Right cardiac atrium (tissue), 5 donors: ENCODE measurements around the gene COX6B1. TPM values are rescaled to one million over a fixed set of nuclear protein-coding genes. Genes with fewer than 3 reads are reported as not detected.

ENCODE experiments used
- ATAC-seq, 2 donors: fragments of 200-7000 bp; cut with Tn5 transposase; one replicate each; pipeline versions ENCODE4 v1.8.0 to v1.9.1; 2020; ENCODE audit warnings: moderate library complexity in 2 of 2, mild to moderate bottlenecking in 1 of 2
- DNase-seq, 3 donors: peaks; one replicate each; pipeline ENCODE4 v3.0.0-alpha.2; 2020
- H3K27ac ChIP-seq: one replicate; pipeline ENCODE4 v1.5.1; 2013; ENCODE audit warnings: mild to moderate bottlenecking, low read length, control low read depth, moderate library complexity
- H3K27me3 ChIP-seq: one replicate; pipeline ENCODE4 v1.6.1; 2013; ENCODE audit not compliant: control insufficient read depth, insufficient read depth
- H3K4me1 ChIP-seq: one replicate; pipeline ENCODE4 v1.6.1; 2013; ENCODE audit warnings: low read length; ENCODE audit not compliant: control insufficient read depth, insufficient read depth
- H3K4me3 ChIP-seq: one replicate; pipeline ENCODE4 v1.5.1; 2013; ENCODE audit warnings: low read length, control low read depth
- H3K9me3 ChIP-seq: one replicate; pipeline ENCODE4 v1.6.1; 2013; ENCODE audit warnings: low read length; ENCODE audit not compliant: control insufficient read depth
- WGBS: extraction: QIAGEN DNeasy Blood & Tissue Kit; methylation state at CpG from one replicate; pipeline ENCODE4 v1.1.7; 2013; 5-methylcytosine and 5-hydroxymethylcytosine counted together
- intact Hi-C, 4 donors: fragments of 100-400 bp; cut with DNase I; formaldehyde crosslinking; loops; one replicate each; pipeline versions ENCODE4 v1.11.0 to v1.14.0; 2022 to 2023
- polyA plus RNA-seq: library from polyadenylated mRNA; stranded (reverse); fragments of 200-250 nt; gene quantifications from one replicate; pipeline ENCODE4 v1.2.3, GENCODE V29; 2013
- total RNA-seq, 4 donors: library from RNA; stranded (reverse); fragmentation: NEBNext Ultra II Directional; extraction: Animal tissue kit (Norgen Biotek cat#: 25700); gene quantifications; one replicate each; pipeline ENCODE4 v1.2.1, GENCODE V29; 2021
- donor health status: healthy with polysubstance abuse.
- donor health status: DM: no; HTN: yes; CAD: no.
- donor health status: DM: no; HTN: no; CAD: no.
- donor health status: DM: no; HTN: yes; CAD: no; lungs with severe emphysema.
- donor health status: DM: yes; HTN: yes; CAD: no.

COX6B1 gene
- total and polyA plus RNA-seq, 5 donors: 899 to 3,084 (median 1,127) TPM

DNA sequence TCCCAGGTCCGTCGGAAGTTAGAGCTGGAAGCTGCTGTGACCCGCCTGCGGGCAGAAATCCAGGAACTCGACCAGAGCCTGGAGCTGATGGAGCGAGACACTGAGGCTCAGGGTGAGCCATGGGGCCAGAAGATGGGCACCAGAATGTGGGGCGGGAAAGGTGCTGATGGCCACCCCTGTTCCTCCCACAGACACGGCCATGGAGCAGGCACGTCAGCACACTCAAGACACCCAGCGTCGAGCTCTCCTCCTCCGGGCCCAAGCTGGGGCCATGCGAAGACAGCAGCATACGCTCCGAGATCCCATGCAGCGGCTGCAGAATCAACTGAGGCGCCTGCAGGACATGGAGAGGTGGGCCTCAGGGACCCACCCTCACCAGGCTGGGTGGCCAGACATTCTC is 33.1 kb upstream of the COX6B1 start:
- ATAC-seq: no peak

DNA sequence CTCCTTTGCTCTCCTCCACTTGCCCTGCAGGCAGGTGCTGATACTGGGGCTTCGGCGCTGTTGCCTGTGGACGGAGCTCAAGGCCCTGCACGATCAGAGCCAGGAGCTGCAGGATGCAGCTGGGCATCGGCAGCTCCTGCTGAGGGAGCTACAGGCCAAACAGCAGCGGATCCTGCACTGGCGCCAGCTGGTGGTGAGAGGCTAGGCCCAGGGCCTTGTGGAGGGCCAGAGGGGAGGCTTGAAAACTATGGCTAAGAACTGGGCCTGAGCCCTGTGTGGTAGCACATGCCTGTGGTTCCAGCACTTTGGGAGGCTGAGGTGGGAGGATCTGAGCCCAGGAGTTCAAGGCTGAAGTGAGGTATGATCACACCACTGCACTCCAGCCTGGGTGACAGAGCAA is 29.3 kb upstream of the COX6B1 start:
- DNase-seq: no peak
- 78% methylated on average over 7 of the region's 7 CpGs for WGBS
- intact Hi-C loops: no loop called here
- H3K27ac ChIP-seq: no peak overlapping the region
- ATAC-seq: no peak
- H3K4me1 ChIP-seq: no peaks in the 10 kb centered on the region
- no peaks in the 10 kb centered on the region for H3K9me3 ChIP-seq
- no peak overlapping the region for H3K4me3 ChIP-seq
- H3K27me3 ChIP-seq: no peaks in the 10 kb centered on the region

More for the DNA sequence above, 33.1 kb upstream of the COX6B1 start:
- Histone ChIP-seq H3K4me1 (peaks cover 2% of the 10 kb centered on the region), H3K27ac (no peak overlapping the region), H3K4me3 (no peak overlapping the region), H3K27me3 (no peaks in the 10 kb centered on the region), H3K9me3 (no peaks in the 10 kb centered on the region)
- no peak for DNase-seq
- intact Hi-C loops: no loop called here
- 94% methylated on average over 17 of the region's 17 CpGs for WGBS

GRCh38 chr19:35619290-35619923 is 28.7 kb upstream of the COX6B1 start:
- no peaks in the 10 kb centered on the region for H3K4me1 ChIP-seq
- no peaks in the 10 kb centered on the region for H3K27me3 ChIP-seq
- no peaks in the 10 kb centered on the region for H3K9me3 ChIP-seq
- H3K27ac ChIP-seq: no peak overlapping the region
- 95% methylated on average over 12 of the region's 12 CpGs for WGBS
- DNase-seq (no peak), ATAC-seq (no peak)
- H3K4me3 ChIP-seq: no peak overlapping the region
- intact Hi-C loops: no loop called here

DNA sequence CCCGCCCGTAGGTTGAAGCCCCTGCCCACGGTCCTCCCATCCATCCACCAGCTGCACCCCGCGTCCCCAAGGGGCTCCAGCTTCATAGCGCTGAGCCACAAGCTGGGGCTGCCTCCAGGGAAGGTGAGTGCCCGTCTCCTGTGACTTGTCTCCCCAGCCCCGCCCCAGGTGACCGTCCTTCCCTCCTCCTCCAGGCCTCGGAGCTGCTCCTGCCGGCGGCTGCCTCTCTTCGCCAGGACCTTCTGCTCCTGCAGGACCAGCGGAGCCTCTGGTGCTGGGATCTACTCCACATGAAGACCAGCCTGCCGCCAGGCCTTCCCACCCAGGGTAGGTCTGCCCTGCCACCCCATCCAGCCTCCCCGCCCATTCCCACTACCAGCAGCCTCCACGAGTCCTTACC is 28.1 kb upstream of the COX6B1 start:
- Histone ChIP-seq H3K4me3 (no peak overlapping the region), H3K27me3 (no peaks in the 10 kb centered on the region), H3K9me3 (no peaks in the 10 kb centered on the region), H3K4me1 (no peaks in the 10 kb centered on the region), H3K27ac (no peak overlapping the region)
- intact Hi-C loops: no loop called here
- 90% methylated on average over 17 of the region's 17 CpGs for WGBS
- ATAC-seq (no peak), DNase-seq (no peak)

DNA sequence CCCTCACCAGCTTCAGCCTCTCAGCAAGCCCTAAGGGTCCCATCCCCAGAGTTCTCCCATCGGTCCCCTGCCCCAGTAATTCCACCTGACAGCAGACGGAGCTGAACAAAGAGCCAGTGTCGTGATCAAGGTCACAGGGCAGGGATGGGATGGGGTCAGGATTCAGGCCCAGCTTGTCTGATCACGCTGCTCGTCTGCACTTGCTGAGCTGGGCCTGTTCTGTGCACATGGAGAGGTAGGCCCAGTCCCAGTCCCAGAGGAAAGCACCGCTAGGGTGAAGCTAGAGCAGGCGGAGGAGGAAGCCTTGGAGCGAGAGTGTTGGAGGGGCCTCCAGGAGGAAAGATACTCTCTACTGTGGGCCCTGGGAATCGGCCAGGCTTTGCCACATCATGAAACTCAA is 26.4 kb upstream of the COX6B1 start:
- H3K27ac ChIP-seq: no peak overlapping the region
- 93% methylated on average over 9 of the region's 9 CpGs for WGBS
- ATAC-seq (no peak), DNase-seq (no peak)
- no peaks in the 10 kb centered on the region for H3K4me1 ChIP-seq
- no peak overlapping the region for H3K4me3 ChIP-seq
- intact Hi-C loops: no loop called here
- H3K9me3 ChIP-seq: no peaks in the 10 kb centered on the region
- H3K27me3 ChIP-seq: no peaks in the 10 kb centered on the region

GRCh38 chr19:35622750-35623149 is 25.4 kb upstream of the COX6B1 start:
- no peaks in the 10 kb centered on the region for H3K27me3 ChIP-seq
- no peaks in the 10 kb centered on the region for H3K4me1 ChIP-seq
- H3K27ac ChIP-seq: no peak overlapping the region
- no peak overlapping the region for H3K4me3 ChIP-seq
- H3K9me3 ChIP-seq: no peaks in the 10 kb centered on the region
- no peak for DNase-seq
- ATAC-seq: no peak
- intact Hi-C loops: no loop called here
- 92% methylated on average over 13 of the region's 13 CpGs for WGBS

DNA sequence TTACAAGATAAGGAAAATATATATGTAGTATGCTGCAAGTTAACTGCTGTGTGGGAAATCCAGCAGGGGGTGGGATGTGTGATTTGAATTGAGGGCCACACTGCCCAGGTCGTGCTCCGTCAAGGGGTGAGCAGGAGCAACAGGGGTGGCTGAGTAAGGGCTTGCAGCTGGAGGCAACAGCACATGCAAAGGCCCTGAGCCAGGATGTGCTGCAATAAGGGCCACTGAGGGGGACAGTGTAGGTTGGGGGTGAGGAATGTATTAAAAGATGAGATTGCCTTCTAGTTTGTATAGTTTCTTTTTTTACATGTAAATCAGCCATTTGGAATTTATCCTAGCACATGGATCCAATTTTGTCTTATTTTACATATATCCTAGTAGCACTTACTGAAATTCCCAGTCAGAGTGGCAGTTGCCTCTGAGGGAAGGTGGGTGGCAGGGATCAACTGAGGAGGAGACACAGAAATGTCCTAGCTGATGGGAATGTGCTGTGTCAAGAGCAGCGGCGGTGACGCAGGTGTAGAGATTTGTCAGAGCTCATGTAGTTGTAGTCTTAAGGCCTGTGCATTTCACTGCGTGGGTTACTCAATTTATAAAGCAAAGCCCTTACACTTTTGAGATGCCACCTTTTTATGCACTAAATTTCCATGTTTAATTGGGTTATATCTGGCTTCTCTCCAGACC is 24.7 kb upstream of the COX6B1 start:
- intact Hi-C loops: no loop called here
- no peak overlapping the region for H3K4me3 ChIP-seq
- no peak for ATAC-seq

DNA sequence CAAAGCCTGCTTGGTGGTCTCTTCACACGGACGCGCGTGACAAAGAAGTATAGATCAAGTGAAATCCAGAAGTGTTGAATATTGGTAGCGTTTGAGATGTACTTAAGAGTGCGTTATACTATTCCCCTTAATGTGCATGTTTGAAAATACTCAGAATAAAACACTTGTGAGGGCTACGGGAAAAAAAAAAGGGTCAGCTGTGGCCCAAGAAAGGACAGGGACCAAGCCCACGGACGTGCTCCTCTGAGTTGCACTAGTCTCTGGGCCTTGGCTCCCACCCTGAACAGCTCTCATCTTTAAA is 19.9 kb upstream of the COX6B1 start:
- H3K9me3 ChIP-seq: no peaks in the 10 kb centered on the region
- intact Hi-C loops: no loop called here
- peak overlapping the region; percentile 73 for H3K4me3 ChIP-seq
- H3K27me3 ChIP-seq: no peaks in the 10 kb centered on the region
- no peaks in the 10 kb centered on the region for H3K4me1 ChIP-seq
- ATAC-seq (no peak), DNase-seq (no peak)
- peak overlapping the region; percentile 97 for H3K27ac ChIP-seq
- WGBS: 8% methylated on average over 9 of the region's 9 CpGs

More for the DNA sequence above, 24.7 kb upstream of the COX6B1 start:
- H3K9me3 ChIP-seq: no peaks in the 10 kb centered on the region
- H3K27ac ChIP-seq: no peak overlapping the region
- no peaks in the 10 kb centered on the region for H3K27me3 ChIP-seq
- 89% methylated on average over 6 of the region's 6 CpGs for WGBS
- H3K4me1 ChIP-seq: no peaks in the 10 kb centered on the region
- no peak for DNase-seq

- peak; percentile 100 for ATAC-seq
- WGBS: under 1% methylated on average over 56 of the region's 56 CpGs
- no peaks in the 10 kb centered on the region for H3K9me3 ChIP-seq
- H3K27ac ChIP-seq: peak within 1 kb of the TSS; percentile 97
- H3K4me3 ChIP-seq: peak within 1 kb of the TSS; percentile 90
- peak; percentile 96 to 98 (median 98) for DNase-seq
- no peaks in the 10 kb centered on the region for H3K4me1 ChIP-seq
- no peaks in the 10 kb centered on the region for H3K27me3 ChIP-seq
- intact Hi-C loops: no loop called here
Measured at GRCh38 chr19:35628565-35629331, 19.4 kb upstream of the COX6B1 start, which contains the start of gene RBM42. Gene RBM42, plus strand, starts transcription at chr19:35629036. Its CDS starts 118 bp downstream, at chr19:35629154.

- WGBS: 5% methylated on average over 15 of the region's 15 CpGs
- intact Hi-C loops: no loop called here
- Histone ChIP-seq H3K27ac (peak overlapping the region; percentile 75), H3K9me3 (no peaks in the 10 kb centered on the region), H3K27me3 (no peaks in the 10 kb centered on the region), H3K4me3 (peak overlapping the region; percentile 90), H3K4me1 (no peaks in the 10 kb centered on the region)
- DNase-seq: no peak
- no peak for ATAC-seq
Measured at GRCh38 chr19:35629332-35629633, 18.8 kb upstream of the COX6B1 start.

DNA sequence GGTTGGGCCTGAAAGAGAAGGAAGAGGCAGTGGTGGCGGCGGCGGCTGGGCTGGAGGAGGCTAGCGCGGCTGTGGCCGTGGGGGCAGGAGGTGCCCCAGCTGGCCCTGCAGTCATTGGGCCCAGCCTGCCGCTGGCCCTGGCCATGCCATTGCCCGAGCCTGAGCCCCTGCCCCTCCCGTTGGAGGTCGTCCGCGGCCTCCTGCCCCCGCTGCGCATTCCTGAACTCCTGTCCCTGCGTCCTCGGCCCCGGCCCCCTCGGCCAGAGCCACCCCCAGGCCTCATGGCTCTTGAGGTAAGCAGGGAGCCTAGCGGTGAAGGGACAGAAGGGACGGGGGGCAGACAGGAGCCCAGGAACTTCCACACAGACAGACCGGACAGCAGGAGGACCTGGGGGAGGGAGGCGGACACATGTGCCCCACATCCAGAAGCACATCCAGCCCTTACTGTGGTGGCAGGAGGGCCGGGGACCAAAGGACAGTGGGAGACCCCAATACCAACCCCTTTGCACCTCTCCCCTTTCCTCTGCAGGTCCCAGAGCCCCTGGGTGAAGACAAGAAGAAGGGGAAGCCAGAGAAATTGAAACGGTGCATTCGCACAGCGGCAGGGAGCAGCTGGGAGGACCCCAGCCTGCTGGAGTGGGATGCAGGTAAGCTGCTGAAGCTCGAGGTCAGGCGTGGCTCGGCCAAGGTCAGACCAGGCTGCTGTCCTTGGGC is 14.2 kb upstream of the COX6B1 start:
- DNase-seq (peak in 1 of 3 donors; percentile 36), ATAC-seq (no peak)
- H3K4me3 ChIP-seq: no peak overlapping the region
- no peaks in the 10 kb centered on the region for H3K9me3 ChIP-seq
- H3K4me1 ChIP-seq: no peaks in the 10 kb centered on the region
- WGBS: 90% methylated on average over 29 of the region's 29 CpGs
- no peak overlapping the region for H3K27ac ChIP-seq
- intact Hi-C loops: no loop called here
- no peaks in the 10 kb centered on the region for H3K27me3 ChIP-seq
